ENCODE measurements around the gene GPR45. TPM values are rescaled to one million over a fixed set of nuclear protein-coding genes. Genes with fewer than 3 reads are reported as not detected.
A peak's percentile ranks its signal among the peaks of the same experiment; 100 is the strongest.

Gene GPR45
- total and polyA plus RNA-seq, 2 donors from 2014 or later, result not detected

DNA sequence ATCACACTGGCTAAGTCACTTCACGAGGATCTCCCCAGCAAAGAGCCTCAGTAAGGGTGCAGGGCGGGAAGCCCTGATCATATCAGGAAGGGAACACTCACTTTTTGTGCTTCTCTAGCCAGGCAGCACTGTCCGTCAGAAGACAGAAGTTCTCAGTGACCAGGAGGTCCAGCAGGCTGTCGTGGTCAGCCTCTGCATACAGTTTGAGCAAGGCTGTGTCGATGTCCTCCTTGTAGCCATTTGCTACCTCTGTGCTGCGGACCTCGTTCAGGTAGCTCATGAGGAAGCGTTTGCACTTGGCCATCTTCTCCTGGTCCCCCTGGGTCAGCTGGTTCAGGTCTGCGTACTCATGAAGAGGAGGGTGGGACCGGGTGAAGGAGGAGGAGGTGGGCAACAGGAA is 38.7 kb downstream of the GPR45 start:
- H3K9me3 ChIP-seq (ENCODE audit: control insufficient read depth in 2 of 3, insufficient read depth in 1 of 3, low read length in 3 of 3), result no peaks in the 10 kb centered on the region
- H3K4me3 ChIP-seq (ENCODE audit: low read length in 3 of 3), result no peak overlapping the region
- DNase-seq (no peak), FAIRE-seq (no peak)
- intact Hi-C loops (cut with DNase I), result no loop called here
- TF ChIP-seq, protein P1, sequence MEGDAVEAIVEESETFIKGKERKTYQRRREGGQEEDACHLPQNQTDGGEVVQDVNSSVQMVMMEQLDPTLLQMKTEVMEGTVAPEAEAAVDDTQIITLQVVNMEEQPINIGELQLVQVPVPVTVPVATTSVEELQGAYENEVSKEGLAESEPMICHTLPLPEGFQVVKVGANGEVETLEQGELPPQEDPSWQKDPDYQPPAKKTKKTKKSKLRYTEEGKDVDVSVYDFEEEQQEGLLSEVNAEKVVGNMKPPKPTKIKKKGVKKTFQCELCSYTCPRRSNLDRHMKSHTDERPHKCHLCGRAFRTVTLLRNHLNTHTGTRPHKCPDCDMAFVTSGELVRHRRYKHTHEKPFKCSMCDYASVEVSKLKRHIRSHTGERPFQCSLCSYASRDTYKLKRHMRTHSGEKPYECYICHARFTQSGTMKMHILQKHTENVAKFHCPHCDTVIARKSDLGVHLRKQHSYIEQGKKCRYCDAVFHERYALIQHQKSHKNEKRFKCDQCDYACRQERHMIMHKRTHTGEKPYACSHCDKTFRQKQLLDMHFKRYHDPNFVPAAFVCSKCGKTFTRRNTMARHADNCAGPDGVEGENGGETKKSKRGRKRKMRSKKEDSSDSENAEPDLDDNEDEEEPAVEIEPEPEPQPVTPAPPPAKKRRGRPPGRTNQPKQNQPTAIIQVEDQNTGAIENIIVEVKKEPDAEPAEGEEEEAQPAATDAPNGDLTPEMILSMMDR (IDR thresholded peaks at IDR 0.05; ENCODE audit: borderline replicate concordance, extremely low read depth, insufficient read depth), result no peak
- no peak overlapping the region for H3K27ac ChIP-seq (ENCODE audit: low read depth in 2 of 2, low read length in 2 of 2)
- H3K27me3 ChIP-seq (ENCODE audit: control insufficient read depth, insufficient read depth, low read length), result no peaks in the 10 kb centered on the region
- H3K4me1 ChIP-seq (ENCODE audit: control insufficient read depth in 2 of 3, insufficient read depth in 2 of 3, low read depth in 1 of 3, low read length in 3 of 3), result no peaks in the 10 kb centered on the region
- peaks cover 2 to 49% (median 32%) of the 10 kb centered on the region in 3 donors for H3K36me3 ChIP-seq (ENCODE audit: control insufficient read depth in 2 of 3, insufficient read depth in 3 of 3, low read length in 3 of 3)
- H3K9ac ChIP-seq (ENCODE audit: low read length in 3 of 3), result no peak overlapping the region

DNA sequence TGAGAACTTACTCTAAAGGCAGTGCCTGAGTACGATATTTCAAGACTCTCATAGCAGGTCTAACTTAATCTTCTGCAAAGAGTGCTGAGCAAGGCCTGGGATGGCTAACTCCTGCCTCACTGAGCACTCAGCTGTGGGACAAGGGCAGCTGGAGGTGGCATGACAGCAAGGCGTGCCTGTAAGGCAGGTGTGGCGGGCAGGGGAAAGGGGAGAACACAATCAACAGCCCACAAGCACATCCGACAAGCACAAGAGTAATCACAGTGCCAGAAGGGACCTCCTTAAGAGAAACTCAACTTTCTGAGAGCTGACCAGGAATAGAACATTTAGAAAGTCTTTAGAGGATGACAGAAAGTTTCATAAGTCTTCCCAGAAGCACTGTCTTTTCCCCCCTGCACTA is 42.0 kb downstream of the GPR45 start:
- H3K9me3 ChIP-seq (ENCODE audit: control insufficient read depth in 2 of 3, insufficient read depth in 1 of 3, low read length in 3 of 3), result no peaks in the 10 kb centered on the region
- FAIRE-seq, result no peak
- no peak overlapping the region for H3K9ac ChIP-seq (ENCODE audit: low read length in 3 of 3)
- TF ChIP-seq, protein P1 (IDR thresholded peaks at IDR 0.05; ENCODE audit: borderline replicate concordance, extremely low read depth, insufficient read depth), result no peak
- H3K27ac ChIP-seq (ENCODE audit: low read depth in 2 of 2, low read length in 2 of 2), result no peak overlapping the region
- H3K4me1 ChIP-seq (ENCODE audit: control insufficient read depth in 2 of 3, insufficient read depth in 2 of 3, low read depth in 1 of 3, low read length in 3 of 3), result no peaks in the 10 kb centered on the region
- H3K4me3 ChIP-seq (ENCODE audit: low read length in 3 of 3), result no peak overlapping the region
- H3K27me3 ChIP-seq (ENCODE audit: control insufficient read depth, insufficient read depth, low read length), result no peaks in the 10 kb centered on the region
- intact Hi-C loops (cut with DNase I), result no loop called here
- peaks cover 2 to 27% (median 24%) of the 10 kb centered on the region in 3 donors for H3K36me3 ChIP-seq (ENCODE audit: control insufficient read depth in 2 of 3, insufficient read depth in 3 of 3, low read length in 3 of 3)
- no peak for DNase-seq

DNA sequence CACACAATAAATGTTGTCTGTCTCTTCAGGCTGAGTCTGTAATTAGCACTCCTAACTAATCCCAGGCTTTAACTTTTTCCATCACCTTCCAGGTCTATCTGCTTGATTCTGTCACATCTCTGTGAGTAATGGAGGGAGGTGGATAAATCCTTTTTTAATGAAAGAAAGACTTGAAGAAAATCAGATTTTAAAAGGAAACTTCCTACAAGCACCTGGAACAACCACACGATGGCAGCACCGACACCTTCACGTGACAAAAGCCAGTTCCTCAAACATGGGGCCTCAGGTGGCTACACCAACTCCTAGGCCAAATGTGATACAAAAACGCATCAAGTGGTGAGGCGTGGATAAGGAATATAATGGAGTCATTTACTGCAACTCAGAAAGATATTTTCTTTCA is 46.1 kb downstream of the GPR45 start:
- Histone ChIP-seq H3K4me3 (ENCODE audit: low read length in 3 of 3) (no peak overlapping the region), H3K27me3 (ENCODE audit: control insufficient read depth, insufficient read depth, low read length) (no peaks in the 10 kb centered on the region), H3K27ac (ENCODE audit: low read depth in 2 of 2, low read length in 2 of 2) (no peak overlapping the region), H3K4me1 (ENCODE audit: control insufficient read depth in 2 of 3, insufficient read depth in 2 of 3, low read depth in 1 of 3, low read length in 3 of 3) (no peaks in the 10 kb centered on the region), H3K9ac (ENCODE audit: low read length in 3 of 3) (no peak overlapping the region), H3K9me3 (ENCODE audit: control insufficient read depth in 2 of 3, insufficient read depth in 1 of 3, low read length in 3 of 3) (no peaks in the 10 kb centered on the region), H3K36me3 (ENCODE audit: control insufficient read depth in 2 of 3, insufficient read depth in 3 of 3, low read length in 3 of 3) (peaks cover 0 to 20% (median 18%) of the 10 kb centered on the region in 3 donors)
- DNase-seq (peak in 1 of 5 donors; percentile 28), FAIRE-seq (no peak)
- TF ChIP-seq, protein P1 (IDR thresholded peaks at IDR 0.05; ENCODE audit: borderline replicate concordance, extremely low read depth, insufficient read depth), result peak; percentile 14
- intact Hi-C loops (cut with DNase I), result no loop called here

DNA sequence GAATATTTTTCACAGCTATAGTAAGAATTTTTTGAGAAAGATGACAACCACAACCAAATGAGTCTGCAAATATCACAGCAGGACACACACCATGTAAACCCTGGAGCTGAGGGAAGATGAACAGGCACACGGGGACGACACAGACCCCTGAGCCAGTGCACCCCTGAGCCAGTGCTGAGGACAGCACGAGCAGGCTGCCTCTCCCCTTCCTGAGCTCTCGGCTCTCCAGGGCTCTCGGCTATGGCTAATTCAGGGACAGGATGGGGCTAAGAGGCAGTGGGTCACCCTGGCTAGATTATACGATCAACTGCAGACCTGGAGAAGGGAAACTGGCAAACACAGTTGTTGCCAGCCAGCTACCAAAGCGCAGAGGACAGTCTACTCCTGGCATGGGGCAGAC is 46.6 kb downstream of the GPR45 start:
- no peak for DNase-seq
- TF ChIP-seq, protein P1 (IDR thresholded peaks at IDR 0.05; ENCODE audit: borderline replicate concordance, extremely low read depth, insufficient read depth), result no peak
- Histone ChIP-seq H3K36me3 (ENCODE audit: control insufficient read depth in 2 of 3, insufficient read depth in 3 of 3, low read length in 3 of 3) (peaks cover 0 to 18% (median 16%) of the 10 kb centered on the region in 3 donors), H3K27ac (ENCODE audit: low read depth in 2 of 2, low read length in 2 of 2) (no peak overlapping the region), H3K4me3 (ENCODE audit: low read length in 3 of 3) (no peak overlapping the region), H3K27me3 (ENCODE audit: control insufficient read depth, insufficient read depth, low read length) (no peaks in the 10 kb centered on the region), H3K4me1 (ENCODE audit: control insufficient read depth in 2 of 3, insufficient read depth in 2 of 3, low read depth in 1 of 3, low read length in 3 of 3) (no peaks in the 10 kb centered on the region), H3K9me3 (ENCODE audit: control insufficient read depth in 2 of 3, insufficient read depth in 1 of 3, low read length in 3 of 3) (no peaks in the 10 kb centered on the region), H3K9ac (ENCODE audit: low read length in 3 of 3) (no peak overlapping the region)
- no peak for FAIRE-seq
- intact Hi-C loops (cut with DNase I), result no loop called here
